HepG2 (cell line): ENCODE data around the gene FOXR1. TPM values are rescaled to one million over a fixed set of nuclear protein-coding genes. Genes with fewer than 3 reads are reported as not detected.

Source experiments
- CEBPG ChIP-seq: IDR thresholded peaks from 2 replicates; pipeline ENCODE4 v1.6.1; 2016
- DNMT3B ChIP-seq: conservative IDR thresholded peaks from 2 replicates; pipeline ENCODE4 v1.6.1; 2016; ENCODE audit warnings: missing biosample characterization, control low read depth
- FLYWCH1 ChIP-seq: sonication (generic); formaldehyde crosslinking; IDR thresholded peaks from 2 replicates; pipeline ENCODE4 v1.8.1; 2023; ENCODE audit warnings: mild to moderate bottlenecking, missing genetic modification reagents
- FOXA3 ChIP-seq: IDR thresholded peaks from 2 replicates; pipeline ENCODE4 v1.6.1; 2016; ENCODE audit warnings: missing genetic modification reagents, missing compliant biosample characterization
- GPN1 ChIP-seq: sonication (generic); formaldehyde crosslinking; IDR thresholded peaks from 2 replicates; pipeline ENCODE4 v1.5.1; 2020; ENCODE audit warnings: missing genetic modification reagents, borderline replicate concordance
- HNRNPLL ChIP-seq: fragments of 200-400 bp; formaldehyde crosslinking; IDR thresholded peaks from 2 replicates; pipeline ENCODE4 v1.6.1; 2017; ENCODE audit warnings: mild to moderate bottlenecking, low read depth, low read length; ENCODE audit not compliant: poor library complexity, severe bottlenecking
- JUND ChIP-seq: sonication (generic); formaldehyde crosslinking; IDR thresholded peaks from 2 replicates; pipeline ENCODE4 v1.8.0; 2022; ENCODE audit warnings: mild to moderate bottlenecking, missing genetic modification reagents
- MAF1 ChIP-seq: sonication (generic); formaldehyde crosslinking; IDR thresholded peaks from 2 replicates; pipeline ENCODE4 v1.5.0; 2020; ENCODE audit warnings: missing genetic modification reagents, borderline replicate concordance
- MED1 ChIP-seq: sonication (generic); formaldehyde crosslinking; IDR thresholded peaks from 2 replicates; pipeline ENCODE4 v1.4.0; 2020; ENCODE audit warnings: missing genetic modification reagents
- MED13 ChIP-seq: sonication (generic); formaldehyde crosslinking; IDR thresholded peaks from 2 replicates; pipeline ENCODE4 v1.5.0; 2020; ENCODE audit warnings: missing genetic modification reagents
- NCOA5 ChIP-seq: sonication (generic); formaldehyde crosslinking; IDR thresholded peaks from 2 replicates; pipeline ENCODE4 v1.4.0; 2020; ENCODE audit warnings: missing genetic modification reagents
- PAF1 ChIP-seq: IDR thresholded peaks from 2 replicates; pipeline ENCODE4 v1.6.1; 2016; ENCODE audit warnings: missing genetic modification reagents, missing compliant biosample characterization
- PHF20 ChIP-seq: sonication (generic); formaldehyde crosslinking; IDR thresholded peaks from 2 replicates; pipeline ENCODE4 v1.5.0; 2020; ENCODE audit warnings: mild to moderate bottlenecking, missing genetic modification reagents
- RCOR2 ChIP-seq: IDR thresholded peaks from 2 replicates; pipeline ENCODE4 v1.6.1; 2016; ENCODE audit warnings: missing biosample characterization, missing genetic modification reagents
- SP140L ChIP-seq: sonication (generic); formaldehyde crosslinking; IDR thresholded peaks from 2 replicates; pipeline ENCODE4 v1.4.0; 2020; ENCODE audit warnings: missing genetic modification reagents, borderline replicate concordance
- TP53 ChIP-seq: sonication (generic); formaldehyde crosslinking; conservative IDR thresholded peaks from 2 replicates; pipeline ENCODE4 v1.4.0; 2020; ENCODE audit warnings: missing genetic modification reagents
- ZC3H13 ChIP-seq: sonication (generic); formaldehyde crosslinking; IDR thresholded peaks from 2 replicates; pipeline ENCODE4 v1.8.1; 2023; ENCODE audit warnings: mild to moderate bottlenecking, missing genetic modification reagents, moderate library complexity
- ZNF260 ChIP-seq: sonication (generic); formaldehyde crosslinking; IDR thresholded peaks from 2 replicates; pipeline ENCODE4 v1.4.0; 2020; ENCODE audit warnings: missing genetic modification reagents, low read depth, mild to moderate bottlenecking, borderline replicate concordance
- ZNF317 ChIP-seq: sonication (generic); formaldehyde crosslinking; IDR thresholded peaks from 2 replicates; pipeline ENCODE4 v1.5.0; 2020; ENCODE audit warnings: mild to moderate bottlenecking, missing genetic modification reagents
- ZNF407 ChIP-seq: sonication (generic); formaldehyde crosslinking; IDR thresholded peaks from one replicate; pipeline ENCODE4 v1.5.1; 2020; ENCODE audit warnings: mild to moderate bottlenecking, missing genetic modification reagents; ENCODE audit errors: not compliant biosample characterization
- ZNF629 ChIP-seq: sonication (generic); formaldehyde crosslinking; conservative IDR thresholded peaks from 2 replicates; pipeline ENCODE4 v1.5.0; 2020; ENCODE audit warnings: missing genetic modification reagents
- ZNF816 ChIP-seq: sonication (generic); formaldehyde crosslinking; IDR thresholded peaks from 2 replicates; pipeline ENCODE4 v1.8.0; 2022; ENCODE audit warnings: missing genetic modification reagents, mild to moderate bottlenecking, borderline replicate concordance
- polyA plus RNA-seq, 8 experiments: library from polyadenylated mRNA; depleted of rRNA in 3 of 8; stranded (reverse) in 7 of 8; unstranded in 1 of 8; fragments of >200 nt; fragmentation: Illumina TruSeq in 4 of 8; extraction: Trizol in 4 of 8; gene quantifications; 2 replicates each; pipeline versions ENCODE4 v1.2.1 to v1.2.3, GENCODE V29; 2011 to 2016; ENCODE audit warnings: low read depth in 4 of 8, missing spikeins in 1 of 8, mixed read lengths in 1 of 8; ENCODE audit not compliant: insufficient read depth in 1 of 8
- total RNA-seq, 5 experiments: library from RNA; depleted of rRNA; stranded (reverse); fragments of >200 nt; fragmentation: Illumina TruSeq; extraction: Trizol; gene quantifications; 2 replicates each; pipeline ENCODE4 v1.2.3, GENCODE V29; 2016; ENCODE audit warnings: low read depth in 1 of 5
- TF ChIP-seq, protein P1 (sequence below): sonication (generic); formaldehyde crosslinking; IDR thresholded peaks from 2 replicates; pipeline ENCODE4 v1.5.0; 2020; ENCODE audit warnings: mild to moderate bottlenecking, missing genetic modification reagents

The FOXR1 gene
- total and polyA plus RNA-seq, 2 of the 13 experiments (the other 11 are each of a cell fraction or from before 2014, with no cell fraction given) = not detected

GRCh38 chr11:119030329-119031047 lies 58.9 kb downstream of the FOXR1 start, which contains the start of gene SLC37A4 (continued):
- TF ChIP-seq PHF20 (0 out of 2 replicates have a peak, but pooled peaks have one; percentile 30), MAF1 (CRISPR knock-in tag) (0 out of 2 replicates have a peak, but pooled peaks have one; percentile 47), JUND (CRISPR knock-in tag) (no peak), PAF1 (CRISPR knock-in tag) (no peak), ZNF317 (no peak; the same call in 1 of the 2 replicates), DNMT3B (peak; percentile 91; the same call in 1 of the 2 replicates), HNRNPLL (peak; percentile 85), FLYWCH1 (CRISPR knock-in tag) (no peak; the same call in 1 of the 2 replicates), ZNF407 (CRISPR knock-in tag) (no peak), FOXA3 (CRISPR knock-in tag) (peak; percentile 55), MED13 (CRISPR knock-in tag) (no peak; the same call in 1 of the 2 replicates), GPN1 (CRISPR knock-in tag) (no peak), ZNF816 (CRISPR knock-in tag) (no peak), RCOR2 (CRISPR knock-in tag) (0 out of 2 replicates have a peak, but pooled peaks have one; percentile 61), MED1 (CRISPR knock-in tag) (peak; percentile 84), CEBPG (CRISPR knock-in tag) (peak; percentile 65), NCOA5 (no peak), SP140L (CRISPR knock-in tag) (peak; percentile 59; the same call in 1 of the 2 replicates), ZNF260 (CRISPR knock-in tag) (no peak), ZC3H13 (no peak), TP53 (CRISPR knock-in tag) (no peak), ZNF629 (CRISPR knock-in tag) (no peak; the same call in 1 of the 2 replicates)
- TF ChIP-seq, protein P1, sequence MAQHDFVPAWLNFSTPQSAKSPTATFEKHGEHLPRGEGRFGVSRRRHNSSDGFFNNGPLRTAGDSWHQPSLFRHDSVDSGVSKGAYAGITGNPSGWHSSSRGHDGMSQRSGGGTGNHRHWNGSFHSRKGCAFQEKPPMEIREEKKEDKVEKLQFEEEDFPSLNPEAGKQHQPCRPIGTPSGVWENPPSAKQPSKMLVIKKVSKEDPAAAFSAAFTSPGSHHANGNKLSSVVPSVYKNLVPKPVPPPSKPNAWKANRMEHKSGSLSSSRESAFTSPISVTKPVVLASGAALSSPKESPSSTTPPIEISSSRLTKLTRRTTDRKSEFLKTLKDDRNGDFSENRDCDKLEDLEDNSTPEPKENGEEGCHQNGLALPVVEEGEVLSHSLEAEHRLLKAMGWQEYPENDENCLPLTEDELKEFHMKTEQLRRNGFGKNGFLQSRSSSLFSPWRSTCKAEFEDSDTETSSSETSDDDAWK = no peak
